Measurements from ENCODE around the gene ARID1B. TPM values are rescaled to one million over a fixed set of nuclear protein-coding genes. Genes with fewer than 3 reads are reported as not detected.

The ARID1B gene
- total RNA-seq, 1 donor from 2014 or later, result 62.1 TPM

DNA sequence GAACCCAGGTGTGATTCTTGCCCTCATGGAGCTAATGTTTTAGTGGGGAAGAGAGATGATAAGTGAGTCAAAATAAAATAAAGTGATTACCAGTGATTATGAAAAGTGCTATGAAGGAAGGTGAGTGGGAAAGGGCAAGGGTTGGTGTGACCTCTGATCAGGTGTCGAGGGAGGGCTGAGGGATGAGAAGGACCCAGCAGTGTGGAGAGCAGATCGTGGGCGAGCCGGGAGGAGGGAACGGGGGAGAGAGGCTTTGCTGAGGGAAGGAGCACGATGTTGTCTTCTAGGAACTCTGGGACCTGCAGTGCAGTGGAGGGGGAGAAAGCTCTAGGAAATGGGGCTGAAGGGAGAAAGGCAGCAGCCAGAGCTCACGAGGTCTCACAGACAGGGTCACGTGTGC lies 354.1 kb downstream of the ARID1B start:
- H3K4me3 Mint-ChIP-seq, result no peak overlapping the region
- H3K36me3 ChIP-seq, result no peaks in the 10 kb centered on the region
- no peaks in the 10 kb centered on the region for H3K27me3 ChIP-seq
- no peak overlapping the region for H3K4me2 ChIP-seq
- TF ChIP-seq EZH2 (IDR thresholded peaks at IDR 0.05) (no peak), EZH2phosphoT487 (IDR thresholded peaks at IDR 0.05) (no peak)
- TF ChIP-seq, protein P1, sequence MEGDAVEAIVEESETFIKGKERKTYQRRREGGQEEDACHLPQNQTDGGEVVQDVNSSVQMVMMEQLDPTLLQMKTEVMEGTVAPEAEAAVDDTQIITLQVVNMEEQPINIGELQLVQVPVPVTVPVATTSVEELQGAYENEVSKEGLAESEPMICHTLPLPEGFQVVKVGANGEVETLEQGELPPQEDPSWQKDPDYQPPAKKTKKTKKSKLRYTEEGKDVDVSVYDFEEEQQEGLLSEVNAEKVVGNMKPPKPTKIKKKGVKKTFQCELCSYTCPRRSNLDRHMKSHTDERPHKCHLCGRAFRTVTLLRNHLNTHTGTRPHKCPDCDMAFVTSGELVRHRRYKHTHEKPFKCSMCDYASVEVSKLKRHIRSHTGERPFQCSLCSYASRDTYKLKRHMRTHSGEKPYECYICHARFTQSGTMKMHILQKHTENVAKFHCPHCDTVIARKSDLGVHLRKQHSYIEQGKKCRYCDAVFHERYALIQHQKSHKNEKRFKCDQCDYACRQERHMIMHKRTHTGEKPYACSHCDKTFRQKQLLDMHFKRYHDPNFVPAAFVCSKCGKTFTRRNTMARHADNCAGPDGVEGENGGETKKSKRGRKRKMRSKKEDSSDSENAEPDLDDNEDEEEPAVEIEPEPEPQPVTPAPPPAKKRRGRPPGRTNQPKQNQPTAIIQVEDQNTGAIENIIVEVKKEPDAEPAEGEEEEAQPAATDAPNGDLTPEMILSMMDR (IDR thresholded peaks at IDR 0.05), result no peak
- H3K4me3 ChIP-seq, result no peak overlapping the region
- H2AFZ ChIP-seq (replicated peaks), result no peak overlapping the region
- H3K36me3 Mint-ChIP-seq, result peaks cover 22% of the 10 kb centered on the region
- H3K27ac Mint-ChIP-seq, result peak overlapping the region; percentile 68
- no peak overlapping the region for H3K27ac ChIP-seq
- no peak for DNase-seq (ENCODE audit: low spot score)
- H3K4me1 ChIP-seq, result peaks cover under 1% of the 10 kb centered on the region
- H3K9me3 ChIP-seq (ENCODE audit: low read depth), result no peaks in the 10 kb centered on the region
- no peaks in the 10 kb centered on the region for H3K27me3 Mint-ChIP-seq (ENCODE audit: insufficient read depth, low read depth)
- H4K20me1 ChIP-seq (ENCODE audit: low read depth), result peaks cover 1% of the 10 kb centered on the region
- no peak overlapping the region for H3K9ac ChIP-seq
- no peaks in the 10 kb centered on the region for H3F3A ChIP-seq (ENCODE audit: low read depth)
- peaks cover 6% of the 10 kb centered on the region for H3K79me2 ChIP-seq (ENCODE audit: low read depth)
- no peaks in the 10 kb centered on the region for H3K9me3 Mint-ChIP-seq
- H3K4me1 Mint-ChIP-seq, result peaks cover 1% of the 10 kb centered on the region

DNA sequence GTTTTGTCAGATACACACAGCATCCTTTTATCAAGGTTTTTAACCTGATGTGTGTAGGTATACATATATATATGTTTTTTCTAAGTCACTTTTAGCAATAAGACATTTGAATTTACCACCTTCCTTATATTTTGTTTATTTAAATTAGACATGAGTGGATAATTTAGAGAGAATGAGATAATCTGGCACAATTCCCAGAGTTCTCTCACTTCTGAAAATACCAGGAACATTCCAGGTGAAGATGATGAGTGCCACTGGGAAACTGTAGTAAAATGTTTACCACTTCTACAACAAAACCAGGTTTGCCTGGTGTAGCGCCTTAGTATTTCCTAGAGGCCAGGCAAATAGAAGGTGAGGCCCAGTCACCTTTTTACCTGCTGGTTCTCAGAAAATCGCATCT lies 356.7 kb downstream of the ARID1B start:
- no peaks in the 10 kb centered on the region for H4K20me1 ChIP-seq (ENCODE audit: low read depth)
- no peak overlapping the region for H3K4me3 ChIP-seq
- H2AFZ ChIP-seq (replicated peaks), result no peak overlapping the region
- H3K27ac Mint-ChIP-seq, result no peak overlapping the region
- no peaks in the 10 kb centered on the region for H3K79me2 ChIP-seq (ENCODE audit: low read depth)
- no peak overlapping the region for H3K4me3 Mint-ChIP-seq
- H3K27me3 Mint-ChIP-seq (ENCODE audit: insufficient read depth, low read depth), result no peaks in the 10 kb centered on the region
- H3K9me3 ChIP-seq (ENCODE audit: low read depth), result no peaks in the 10 kb centered on the region
- H3F3A ChIP-seq (ENCODE audit: low read depth), result no peaks in the 10 kb centered on the region
- no peaks in the 10 kb centered on the region for H3K4me1 ChIP-seq
- DNase-seq (ENCODE audit: low spot score), result no peak
- no peaks in the 10 kb centered on the region for H3K4me1 Mint-ChIP-seq
- no peaks in the 10 kb centered on the region for H3K9me3 Mint-ChIP-seq
- no peaks in the 10 kb centered on the region for H3K27me3 ChIP-seq
- no peak overlapping the region for H3K27ac ChIP-seq
- H3K4me2 ChIP-seq, result no peak overlapping the region
- peaks cover 24% of the 10 kb centered on the region for H3K36me3 Mint-ChIP-seq
- no peaks in the 10 kb centered on the region for H3K36me3 ChIP-seq
- TF ChIP-seq EZH2phosphoT487 (IDR thresholded peaks at IDR 0.05) (no peak), EZH2 (IDR thresholded peaks at IDR 0.05) (no peak)
- TF ChIP-seq, protein P1 (IDR thresholded peaks at IDR 0.05), result no peak
- H3K9ac ChIP-seq, result no peak overlapping the region

DNA sequence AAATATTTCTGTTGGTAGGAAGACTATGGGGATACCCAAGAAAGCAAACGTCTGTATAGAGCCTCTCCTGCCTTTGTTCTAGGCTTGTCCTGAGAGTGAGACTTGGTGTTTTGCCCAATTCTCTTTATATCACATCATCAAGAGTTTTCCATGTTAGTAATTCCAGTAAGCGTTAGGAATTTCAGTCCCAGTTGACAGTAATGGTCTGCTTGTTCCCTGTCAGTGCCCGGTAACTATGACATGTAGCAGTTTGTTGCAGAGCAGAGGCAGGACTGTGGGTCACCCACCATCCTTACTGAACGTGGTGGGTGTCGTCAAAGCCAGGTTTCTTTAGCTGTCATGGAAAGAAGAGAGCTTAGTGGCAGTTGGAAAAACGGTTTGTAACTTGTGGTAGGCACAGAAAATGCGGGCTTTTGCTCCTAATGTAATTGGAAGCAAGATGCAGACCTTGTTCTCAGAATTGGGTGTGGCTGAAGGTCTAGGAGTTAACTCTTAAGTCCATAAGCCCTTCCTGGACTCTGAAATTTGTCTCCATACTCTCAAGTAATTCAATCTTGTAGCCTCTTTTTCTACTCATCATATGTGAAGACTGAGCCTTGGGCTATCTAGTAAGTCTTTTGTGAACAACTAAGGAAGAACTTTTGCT lies 357.3 kb downstream of the ARID1B start:
- DNase-seq (ENCODE audit: low spot score), result no peak
- H3K79me2 ChIP-seq (ENCODE audit: low read depth), result no peaks in the 10 kb centered on the region
- H3K9ac ChIP-seq, result no peak overlapping the region
- H2AFZ ChIP-seq (replicated peaks), result no peak overlapping the region
- TF ChIP-seq EZH2phosphoT487 (IDR thresholded peaks at IDR 0.05) (no peak), EZH2 (IDR thresholded peaks at IDR 0.05) (no peak)
- TF ChIP-seq, protein P1 (IDR thresholded peaks at IDR 0.05), result no peak
- H3K27ac Mint-ChIP-seq, result no peak overlapping the region
- no peaks in the 10 kb centered on the region for H3F3A ChIP-seq (ENCODE audit: low read depth)
- H3K9me3 Mint-ChIP-seq, result no peaks in the 10 kb centered on the region
- no peak overlapping the region for H3K4me3 ChIP-seq
- H3K4me1 Mint-ChIP-seq, result no peaks in the 10 kb centered on the region
- no peaks in the 10 kb centered on the region for H4K20me1 ChIP-seq (ENCODE audit: low read depth)
- H3K27me3 ChIP-seq, result no peaks in the 10 kb centered on the region
- H3K36me3 ChIP-seq, result no peaks in the 10 kb centered on the region
- H3K27ac ChIP-seq, result no peak overlapping the region
- H3K4me2 ChIP-seq, result no peak overlapping the region
- peaks cover 23% of the 10 kb centered on the region for H3K36me3 Mint-ChIP-seq
- H3K4me1 ChIP-seq, result no peaks in the 10 kb centered on the region
- H3K27me3 Mint-ChIP-seq (ENCODE audit: insufficient read depth, low read depth), result no peaks in the 10 kb centered on the region
- H3K4me3 Mint-ChIP-seq, result no peak overlapping the region
- H3K9me3 ChIP-seq (ENCODE audit: low read depth), result no peaks in the 10 kb centered on the region

Measured in neural progenitor cell (in vitro differentiated cells).